Fibroblast of lung (primary cell): ENCODE data around the gene SYNE1. TPM values are rescaled to one million over a fixed set of nuclear protein-coding genes. Genes with fewer than 3 reads are reported as not detected.

ENCODE experiments used
- DNase-seq, 2 donors: peaks; one replicate each; pipeline versions ENCODE4 v3.0.0 to v3.0.0-alpha.2; 2010; ENCODE audit warnings: low read depth in 2 of 2
- H2AFZ ChIP-seq: 2 replicates; pipeline ENCODE4 v1.5.1; 2012; ENCODE audit warnings: low read length, control low read depth, inconsistent platforms
- H3K27ac ChIP-seq: 2 replicates; pipeline ENCODE4 v1.5.1; 2011; ENCODE audit warnings: low read length, control low read depth; ENCODE audit not compliant: insufficient read depth
- H3K27me3 ChIP-seq: 2 replicates; pipeline ENCODE4 v1.5.1; 2011; ENCODE audit warnings: mild to moderate bottlenecking, low read length; ENCODE audit not compliant: control insufficient read depth, insufficient read depth
- H3K36me3 ChIP-seq: 2 replicates; pipeline ENCODE4 v1.5.1; 2011; ENCODE audit warnings: low read length; ENCODE audit not compliant: control insufficient read depth, insufficient read depth
- H3K4me1 ChIP-seq: 2 replicates; pipeline ENCODE4 v1.5.1; 2011; ENCODE audit warnings: low read length; ENCODE audit not compliant: control insufficient read depth, insufficient read depth; ENCODE audit errors: extremely low read depth
- H3K4me2 ChIP-seq: 2 replicates; pipeline ENCODE4 v1.5.1; 2011; ENCODE audit warnings: low read length, control low read depth; ENCODE audit not compliant: insufficient read depth; ENCODE audit errors: extremely low read depth
- H3K4me3 ChIP-seq, 4 experiments: fragments of 200-600 bp in 1 of 4; sonication (generic) in 1 of 4; replicated peaks in 1 of 4; 2 replicates each; pipeline ENCODE4 v1.5.1; 2011 to 2016; ENCODE audit warnings: low read length in 4 of 4, low read depth in 3 of 4, mild to moderate bottlenecking in 3 of 4, control low read depth in 2 of 4, inconsistent platforms in 1 of 4, mixed read lengths in 1 of 4; ENCODE audit not compliant: insufficient read depth in 1 of 4; ENCODE audit errors: control extremely low read depth in 1 of 4
- H3K79me2 ChIP-seq: 2 replicates; pipeline ENCODE4 v1.5.1; 2012; ENCODE audit warnings: mild to moderate bottlenecking, low read length, inconsistent platforms; ENCODE audit not compliant: control insufficient read depth, insufficient read depth
- H3K9ac ChIP-seq: 2 replicates; pipeline ENCODE4 v1.5.1; 2011; ENCODE audit warnings: mild to moderate bottlenecking, low read length, control low read depth; ENCODE audit not compliant: insufficient read depth
- H3K9me3 ChIP-seq: 2 replicates; pipeline ENCODE4 v1.5.1; 2012; ENCODE audit warnings: low read depth, low read length; ENCODE audit not compliant: control insufficient read depth, insufficient read depth
- H4K20me1 ChIP-seq: 2 replicates; pipeline ENCODE4 v1.5.1; 2011; ENCODE audit warnings: low read length; ENCODE audit not compliant: control insufficient read depth, insufficient read depth; ENCODE audit errors: extremely low read depth
- EZH2 ChIP-seq: IDR thresholded peaks from 2 replicates; pipeline ENCODE4 v1.5.1; 2012; ENCODE audit warnings: low read length, control low read depth, mild to moderate bottlenecking; ENCODE audit errors: missing control alignments
- polyA plus RNA-seq, 2 donors: library from polyadenylated mRNA; depleted of rRNA in 1 of 2; stranded (reverse) in 1 of 2; unstranded in 1 of 2; fragments of >200 nt; gene quantifications; 2 replicates each; pipeline ENCODE4 v1.2.1, GENCODE V29; 2011 to 2012; ENCODE audit warnings: missing spikeins in 1 of 2
- total RNA-seq: library from RNA; depleted of rRNA; stranded (reverse); fragments of >200 nt; gene quantifications from 2 replicates; pipeline ENCODE4 v1.2.1, GENCODE V29; 2014
- TF ChIP-seq, protein P1 (sequence below), 2 donors: IDR thresholded peaks in 1 of 2; conservative IDR thresholded peaks in 1 of 2; 1 replicate in 1 of 2; 2 replicates in 1 of 2; pipeline ENCODE4 v1.5.1; 2011 to 2012; ENCODE audit warnings: low read length in 2 of 2, control low read depth in 1 of 2, inconsistent platforms in 1 of 2, low read depth in 1 of 2, mild to moderate bottlenecking in 1 of 2

SYNE1 gene
- total and polyA plus RNA-seq, 2 donors (not counting 1 experiment from before 2014, with no cell fraction given) = 21.7 to 219 TPM

- Histone ChIP-seq H3K36me3 (peaks cover 6% of the 10 kb centered on the region), H3K27ac (no peak overlapping the region), H3K4me1 (no peaks in the 10 kb centered on the region), H3K9ac (no peak overlapping the region), H3K9me3 (no peaks in the 10 kb centered on the region), H3K79me2 (no peaks in the 10 kb centered on the region), H3K4me2 (no peak overlapping the region), H3K27me3 (no peaks in the 10 kb centered on the region), H4K20me1 (no peaks in the 10 kb centered on the region), H3K4me3 (no peak overlapping the region), H2AFZ (no peak overlapping the region)
- DNase-seq = no peak
- TF ChIP-seq, protein P1, sequence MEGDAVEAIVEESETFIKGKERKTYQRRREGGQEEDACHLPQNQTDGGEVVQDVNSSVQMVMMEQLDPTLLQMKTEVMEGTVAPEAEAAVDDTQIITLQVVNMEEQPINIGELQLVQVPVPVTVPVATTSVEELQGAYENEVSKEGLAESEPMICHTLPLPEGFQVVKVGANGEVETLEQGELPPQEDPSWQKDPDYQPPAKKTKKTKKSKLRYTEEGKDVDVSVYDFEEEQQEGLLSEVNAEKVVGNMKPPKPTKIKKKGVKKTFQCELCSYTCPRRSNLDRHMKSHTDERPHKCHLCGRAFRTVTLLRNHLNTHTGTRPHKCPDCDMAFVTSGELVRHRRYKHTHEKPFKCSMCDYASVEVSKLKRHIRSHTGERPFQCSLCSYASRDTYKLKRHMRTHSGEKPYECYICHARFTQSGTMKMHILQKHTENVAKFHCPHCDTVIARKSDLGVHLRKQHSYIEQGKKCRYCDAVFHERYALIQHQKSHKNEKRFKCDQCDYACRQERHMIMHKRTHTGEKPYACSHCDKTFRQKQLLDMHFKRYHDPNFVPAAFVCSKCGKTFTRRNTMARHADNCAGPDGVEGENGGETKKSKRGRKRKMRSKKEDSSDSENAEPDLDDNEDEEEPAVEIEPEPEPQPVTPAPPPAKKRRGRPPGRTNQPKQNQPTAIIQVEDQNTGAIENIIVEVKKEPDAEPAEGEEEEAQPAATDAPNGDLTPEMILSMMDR (conservative IDR thresholded peaks at IDR 0.05 in 1 of 2, IDR thresholded peaks at IDR 0.05 in 1 of 2; ENCODE audit: low read depth in 1 of 2, low read length in 2 of 2) = no peak
- TF ChIP-seq EZH2 = no peak
These were observed 441.3 kb downstream of the SYNE1 start for GRCh38 chr6:152195896-152196295.

GRCh38 chr6:152189736-152190135, 447.4 kb downstream of the SYNE1 start:
- H3K4me1 ChIP-seq = no peaks in the 10 kb centered on the region
- DNase-seq = peak in 1 of 2 donors; percentile 72
- no peaks in the 10 kb centered on the region for H3K9me3 ChIP-seq
- no peak overlapping the region for H2AFZ ChIP-seq
- H3K79me2 ChIP-seq = no peaks in the 10 kb centered on the region
- H3K27ac ChIP-seq = no peak overlapping the region
- H3K27me3 ChIP-seq = no peaks in the 10 kb centered on the region
- no peak overlapping the region for H3K4me2 ChIP-seq
- H3K36me3 ChIP-seq = no peaks in the 10 kb centered on the region
- no peaks in the 10 kb centered on the region for H4K20me1 ChIP-seq
- no peak for TF ChIP-seq EZH2
- H3K4me3 ChIP-seq = no peak overlapping the region
- H3K9ac ChIP-seq = no peak overlapping the region

- H3K79me2 ChIP-seq = no peaks in the 10 kb centered on the region
- no peaks in the 10 kb centered on the region for H3K27me3 ChIP-seq
- H3K9ac ChIP-seq = no peak overlapping the region
- H3K4me1 ChIP-seq = no peaks in the 10 kb centered on the region
- no peak overlapping the region for H3K4me3 ChIP-seq
- H2AFZ ChIP-seq = no peak overlapping the region
- no peaks in the 10 kb centered on the region for H3K9me3 ChIP-seq
- DNase-seq = no peak
- H4K20me1 ChIP-seq = no peaks in the 10 kb centered on the region
- H3K4me2 ChIP-seq = no peak overlapping the region
- no peaks in the 10 kb centered on the region for H3K36me3 ChIP-seq
- H3K27ac ChIP-seq = no peak overlapping the region
- TF ChIP-seq, protein P1 (conservative IDR thresholded peaks at IDR 0.05 in 1 of 2, IDR thresholded peaks at IDR 0.05 in 1 of 2; ENCODE audit: low read depth in 1 of 2, low read length in 2 of 2) = no peak
- TF ChIP-seq EZH2 = no peak
These were observed 449.2 kb downstream of the SYNE1 start for GRCh38 chr6:152188011-152188410.
